Fibroblast of lung (primary cell): ENCODE data around the gene SOX1. TPM values are rescaled to one million over a fixed set of nuclear protein-coding genes. Genes with fewer than 3 reads are reported as not detected.

Experiments used
- DNase-seq, 2 donors: peaks; one replicate each; pipeline versions ENCODE4 v3.0.0 to v3.0.0-alpha.2; 2010; ENCODE audit warnings: low read depth in 2 of 2
- H2AFZ ChIP-seq: 2 replicates; pipeline ENCODE4 v1.5.1; 2012; ENCODE audit warnings: low read length, control low read depth, inconsistent platforms
- H3K27ac ChIP-seq: 2 replicates; pipeline ENCODE4 v1.5.1; 2011; ENCODE audit warnings: low read length, control low read depth; ENCODE audit not compliant: insufficient read depth
- H3K27me3 ChIP-seq: 2 replicates; pipeline ENCODE4 v1.5.1; 2011; ENCODE audit warnings: mild to moderate bottlenecking, low read length; ENCODE audit not compliant: control insufficient read depth, insufficient read depth
- H3K36me3 ChIP-seq: 2 replicates; pipeline ENCODE4 v1.5.1; 2011; ENCODE audit warnings: low read length; ENCODE audit not compliant: control insufficient read depth, insufficient read depth
- H3K4me1 ChIP-seq: 2 replicates; pipeline ENCODE4 v1.5.1; 2011; ENCODE audit warnings: low read length; ENCODE audit not compliant: control insufficient read depth, insufficient read depth; ENCODE audit errors: extremely low read depth
- H3K4me2 ChIP-seq: 2 replicates; pipeline ENCODE4 v1.5.1; 2011; ENCODE audit warnings: low read length, control low read depth; ENCODE audit not compliant: insufficient read depth; ENCODE audit errors: extremely low read depth
- H3K4me3 ChIP-seq, 4 experiments: fragments of 200-600 bp in 1 of 4; sonication (generic) in 1 of 4; replicated peaks in 1 of 4; 2 replicates each; pipeline ENCODE4 v1.5.1; 2011 to 2016; ENCODE audit warnings: low read length in 4 of 4, low read depth in 3 of 4, mild to moderate bottlenecking in 3 of 4, control low read depth in 2 of 4, inconsistent platforms in 1 of 4, mixed read lengths in 1 of 4; ENCODE audit not compliant: insufficient read depth in 1 of 4; ENCODE audit errors: control extremely low read depth in 1 of 4
- H3K79me2 ChIP-seq: 2 replicates; pipeline ENCODE4 v1.5.1; 2012; ENCODE audit warnings: mild to moderate bottlenecking, low read length, inconsistent platforms; ENCODE audit not compliant: control insufficient read depth, insufficient read depth
- H3K9ac ChIP-seq: 2 replicates; pipeline ENCODE4 v1.5.1; 2011; ENCODE audit warnings: mild to moderate bottlenecking, low read length, control low read depth; ENCODE audit not compliant: insufficient read depth
- H3K9me3 ChIP-seq: 2 replicates; pipeline ENCODE4 v1.5.1; 2012; ENCODE audit warnings: low read depth, low read length; ENCODE audit not compliant: control insufficient read depth, insufficient read depth
- H4K20me1 ChIP-seq: 2 replicates; pipeline ENCODE4 v1.5.1; 2011; ENCODE audit warnings: low read length; ENCODE audit not compliant: control insufficient read depth, insufficient read depth; ENCODE audit errors: extremely low read depth
- EZH2 ChIP-seq: IDR thresholded peaks from 2 replicates; pipeline ENCODE4 v1.5.1; 2012; ENCODE audit warnings: low read length, control low read depth, mild to moderate bottlenecking; ENCODE audit errors: missing control alignments
- polyA plus RNA-seq, 2 donors: library from polyadenylated mRNA; depleted of rRNA in 1 of 2; stranded (reverse) in 1 of 2; unstranded in 1 of 2; fragments of >200 nt; gene quantifications; 2 replicates each; pipeline ENCODE4 v1.2.1, GENCODE V29; 2011 to 2012; ENCODE audit warnings: missing spikeins in 1 of 2
- total RNA-seq: library from RNA; depleted of rRNA; stranded (reverse); fragments of >200 nt; gene quantifications from 2 replicates; pipeline ENCODE4 v1.2.1, GENCODE V29; 2014
- TF ChIP-seq, protein P1 (sequence below), 2 donors: IDR thresholded peaks in 1 of 2; conservative IDR thresholded peaks in 1 of 2; 1 replicate in 1 of 2; 2 replicates in 1 of 2; pipeline ENCODE4 v1.5.1; 2011 to 2012; ENCODE audit warnings: low read length in 2 of 2, control low read depth in 1 of 2, inconsistent platforms in 1 of 2, low read depth in 1 of 2, mild to moderate bottlenecking in 1 of 2

SOX1 gene
- total and polyA plus RNA-seq, 2 donors (not counting 1 experiment from before 2014, with no cell fraction given) = not detected

DNA sequence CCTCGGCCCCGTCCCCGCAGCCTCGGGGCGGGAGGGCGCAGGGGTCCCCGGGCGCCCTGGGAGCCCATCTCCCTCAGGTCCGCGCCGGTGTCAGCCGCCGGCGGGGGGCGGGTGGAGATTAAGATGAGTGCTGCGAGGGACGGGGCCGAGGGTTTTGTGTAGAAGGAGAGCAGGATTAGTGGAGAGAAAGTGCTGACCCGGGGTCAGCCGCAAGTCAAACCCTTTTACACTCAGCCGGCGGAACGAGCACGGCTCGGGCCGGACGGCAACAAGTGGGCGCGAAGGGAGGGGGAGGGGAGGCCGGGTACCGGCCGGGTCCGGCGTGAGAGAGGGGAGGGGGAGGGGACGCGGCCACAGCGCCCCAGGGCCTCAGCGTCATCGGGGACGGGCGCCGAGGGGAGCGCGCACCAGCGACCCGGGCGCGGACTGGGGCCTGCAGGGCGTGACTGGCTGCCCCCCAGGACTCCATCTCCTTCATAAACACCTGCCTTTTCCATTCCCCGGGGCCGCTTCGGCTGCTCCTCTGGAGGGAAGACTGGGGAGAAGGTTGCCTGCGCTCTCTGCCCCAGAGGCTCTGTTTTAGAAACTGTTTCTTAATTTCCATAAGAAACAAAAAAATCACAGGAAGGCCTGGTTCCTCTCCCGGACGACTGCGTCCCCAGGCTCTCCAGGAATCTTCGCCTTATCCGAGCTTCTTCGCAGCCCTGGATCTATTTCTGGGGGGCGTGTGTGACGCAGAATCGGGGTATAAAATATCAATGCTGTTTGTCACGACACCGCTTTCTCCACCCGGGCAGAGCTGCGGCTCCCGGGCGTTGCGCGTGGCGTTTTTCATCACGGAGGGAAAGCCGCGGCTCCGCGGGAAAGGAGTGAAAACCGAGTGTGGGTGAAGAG is 6.5 kb downstream of the SOX1 start:
- no peaks in the 10 kb centered on the region for H4K20me1 ChIP-seq
- no peak for DNase-seq
- no peak overlapping the region for H3K4me2 ChIP-seq
- no peak overlapping the region for H2AFZ ChIP-seq
- H3K27ac ChIP-seq = no peak overlapping the region
- no peak overlapping the region for H3K9ac ChIP-seq
- no peak overlapping the region for H3K4me3 ChIP-seq
- H3K9me3 ChIP-seq = no peaks in the 10 kb centered on the region
- no peaks in the 10 kb centered on the region for H3K79me2 ChIP-seq
- H3K4me1 ChIP-seq = no peaks in the 10 kb centered on the region
- H3K27me3 ChIP-seq = peaks cover 24% of the 10 kb centered on the region
- TF ChIP-seq, protein P1, sequence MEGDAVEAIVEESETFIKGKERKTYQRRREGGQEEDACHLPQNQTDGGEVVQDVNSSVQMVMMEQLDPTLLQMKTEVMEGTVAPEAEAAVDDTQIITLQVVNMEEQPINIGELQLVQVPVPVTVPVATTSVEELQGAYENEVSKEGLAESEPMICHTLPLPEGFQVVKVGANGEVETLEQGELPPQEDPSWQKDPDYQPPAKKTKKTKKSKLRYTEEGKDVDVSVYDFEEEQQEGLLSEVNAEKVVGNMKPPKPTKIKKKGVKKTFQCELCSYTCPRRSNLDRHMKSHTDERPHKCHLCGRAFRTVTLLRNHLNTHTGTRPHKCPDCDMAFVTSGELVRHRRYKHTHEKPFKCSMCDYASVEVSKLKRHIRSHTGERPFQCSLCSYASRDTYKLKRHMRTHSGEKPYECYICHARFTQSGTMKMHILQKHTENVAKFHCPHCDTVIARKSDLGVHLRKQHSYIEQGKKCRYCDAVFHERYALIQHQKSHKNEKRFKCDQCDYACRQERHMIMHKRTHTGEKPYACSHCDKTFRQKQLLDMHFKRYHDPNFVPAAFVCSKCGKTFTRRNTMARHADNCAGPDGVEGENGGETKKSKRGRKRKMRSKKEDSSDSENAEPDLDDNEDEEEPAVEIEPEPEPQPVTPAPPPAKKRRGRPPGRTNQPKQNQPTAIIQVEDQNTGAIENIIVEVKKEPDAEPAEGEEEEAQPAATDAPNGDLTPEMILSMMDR (conservative IDR thresholded peaks at IDR 0.05 in 1 of 2, IDR thresholded peaks at IDR 0.05 in 1 of 2; ENCODE audit: low read depth in 1 of 2, low read length in 2 of 2) = no peak
- no peak for TF ChIP-seq EZH2
- H3K36me3 ChIP-seq = no peaks in the 10 kb centered on the region

DNA sequence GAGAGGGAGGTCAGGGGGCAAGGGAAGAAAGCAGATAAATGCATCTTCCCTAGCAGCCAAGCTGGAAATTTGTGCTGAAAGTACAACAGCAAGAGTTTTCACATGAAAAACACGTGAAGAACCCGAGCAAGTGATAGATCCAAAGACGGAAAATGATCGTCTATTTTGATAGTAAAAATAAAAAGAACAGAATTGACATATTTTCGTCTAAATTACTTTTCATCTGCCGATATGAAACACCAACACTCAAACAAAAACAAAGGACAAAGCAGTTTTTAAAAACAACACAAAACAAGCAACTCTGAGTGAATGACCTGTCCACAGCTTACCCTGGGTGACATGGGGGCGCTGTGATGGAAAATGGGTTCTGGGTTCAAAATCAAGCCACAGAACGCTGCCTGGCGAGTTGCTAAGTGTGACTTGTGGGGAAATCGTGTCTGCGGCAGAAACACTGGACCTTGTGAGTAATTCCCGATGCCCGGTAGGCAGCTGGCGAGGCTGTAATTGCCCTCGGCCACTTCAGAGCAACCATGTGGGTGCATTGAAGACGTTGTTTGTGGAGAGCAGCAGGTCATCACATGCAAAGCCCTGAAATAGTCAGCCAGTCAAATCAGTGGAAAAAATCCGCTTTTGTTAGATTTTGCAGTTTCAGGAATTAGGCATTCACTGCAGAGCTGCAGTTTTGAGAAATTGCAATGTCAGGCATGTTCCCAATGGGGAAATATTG is 7.4 kb downstream of the SOX1 start:
- no peak overlapping the region for H3K4me3 ChIP-seq
- no peaks in the 10 kb centered on the region for H3K79me2 ChIP-seq
- peaks cover 20% of the 10 kb centered on the region for H3K27me3 ChIP-seq
- H3K9ac ChIP-seq = no peak overlapping the region
- no peak overlapping the region for H3K27ac ChIP-seq
- DNase-seq = no peak
- no peak overlapping the region for H2AFZ ChIP-seq
- peak; percentile 68 for TF ChIP-seq EZH2
- TF ChIP-seq, protein P1 (conservative IDR thresholded peaks at IDR 0.05 in 1 of 2, IDR thresholded peaks at IDR 0.05 in 1 of 2; ENCODE audit: low read depth in 1 of 2, low read length in 2 of 2) = no peak
- H3K4me1 ChIP-seq = no peaks in the 10 kb centered on the region
- H3K36me3 ChIP-seq = no peaks in the 10 kb centered on the region
- H3K4me2 ChIP-seq = no peak overlapping the region
- H4K20me1 ChIP-seq = no peaks in the 10 kb centered on the region
- H3K9me3 ChIP-seq = no peaks in the 10 kb centered on the region

DNA sequence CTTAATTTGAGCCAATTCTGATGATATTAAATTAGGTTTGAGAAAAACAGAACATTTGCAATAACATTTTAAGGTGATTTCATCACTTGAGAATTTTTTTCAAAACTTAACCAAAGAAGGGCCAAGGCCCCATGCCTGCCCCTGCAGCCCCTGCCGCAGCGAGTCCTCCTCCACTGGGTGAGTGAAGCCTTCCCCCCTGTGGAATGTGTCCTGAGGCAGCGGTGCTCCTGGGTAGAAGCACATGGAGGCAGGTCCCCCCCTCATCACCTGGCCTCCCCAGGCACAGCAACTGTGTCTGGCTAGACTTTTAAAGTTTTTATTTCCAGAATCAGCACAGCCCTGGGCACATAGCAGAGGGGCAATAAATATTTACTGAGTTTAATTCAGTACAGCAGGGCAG is 10.8 kb downstream of the SOX1 start:
- no peaks in the 10 kb centered on the region for H3K9me3 ChIP-seq
- H3K27ac ChIP-seq = no peak overlapping the region
- H3K79me2 ChIP-seq = no peaks in the 10 kb centered on the region
- no peak for DNase-seq
- H3K36me3 ChIP-seq = no peaks in the 10 kb centered on the region
- no peak overlapping the region for H3K4me2 ChIP-seq
- no peaks in the 10 kb centered on the region for H3K4me1 ChIP-seq
- no peak overlapping the region for H3K4me3 ChIP-seq
- H3K27me3 ChIP-seq = peaks cover 8% of the 10 kb centered on the region
- H2AFZ ChIP-seq = no peak overlapping the region
- H4K20me1 ChIP-seq = no peaks in the 10 kb centered on the region
- H3K9ac ChIP-seq = no peak overlapping the region
- TF ChIP-seq EZH2 = no peak
- TF ChIP-seq, protein P1 (conservative IDR thresholded peaks at IDR 0.05 in 1 of 2, IDR thresholded peaks at IDR 0.05 in 1 of 2; ENCODE audit: low read depth in 1 of 2, low read length in 2 of 2) = no peak
